Astrocyte (in vitro differentiated cells and primary cell): Measurements from ENCODE around the gene PRCD. TPM values are rescaled to one million over a fixed set of nuclear protein-coding genes. Genes with fewer than 3 reads are reported as not detected.

Experiments used
- DNase-seq: peaks from one replicate; pipeline ENCODE4 v3.0.0-alpha.2; 2010; ENCODE audit warnings: low read depth
- FAIRE-seq: peaks from 2 replicates; lab custom pipeline; 2011; peaks lifted over from hg19 to GRCh38; lab: Jason Lieb, UNC
- H2AFZ ChIP-seq: 2 replicates; pipeline ENCODE4 v1.6.0; 2012; ENCODE audit warnings: low read depth, low read length, inconsistent platforms
- H3K27ac ChIP-seq: 2 replicates; pipeline ENCODE4 v1.5.1; 2011; ENCODE audit warnings: low read depth, low read length, inconsistent platforms
- H3K27me3 ChIP-seq: 2 replicates; pipeline ENCODE4 v1.6.0; 2011; ENCODE audit warnings: low read length, inconsistent platforms; ENCODE audit not compliant: insufficient read depth
- H3K36me3 ChIP-seq: 2 replicates; pipeline ENCODE4 v1.5.1; 2011; ENCODE audit warnings: low read length, inconsistent platforms; ENCODE audit not compliant: insufficient read depth
- H3K4me1 ChIP-seq: 2 replicates; pipeline ENCODE4 v1.5.1; 2011; ENCODE audit warnings: low read length, inconsistent platforms; ENCODE audit not compliant: insufficient read depth
- H3K4me2 ChIP-seq: 2 replicates; pipeline ENCODE4 v1.6.0; 2012; ENCODE audit warnings: low read length, inconsistent platforms
- H3K4me3 ChIP-seq: 2 replicates; pipeline ENCODE4 v1.5.1; 2011; ENCODE audit warnings: low read depth, mild to moderate bottlenecking, low read length, inconsistent platforms; ENCODE audit not compliant: insufficient read depth
- H3K79me2 ChIP-seq: 2 replicates; pipeline ENCODE4 v1.6.0; 2012; ENCODE audit warnings: mild to moderate bottlenecking, low read length, inconsistent platforms; ENCODE audit not compliant: insufficient read depth
- H3K9ac ChIP-seq: 2 replicates; pipeline ENCODE4 v1.6.0; 2012; ENCODE audit warnings: mild to moderate bottlenecking, low read length, inconsistent platforms
- H3K9me3 ChIP-seq: 2 replicates; pipeline ENCODE4 v1.5.1; 2012; ENCODE audit warnings: low read depth, mild to moderate bottlenecking, low read length, inconsistent platforms; ENCODE audit not compliant: insufficient read depth
- H4K20me1 ChIP-seq: 2 replicates; pipeline ENCODE4 v1.6.0; 2012; ENCODE audit warnings: low read length, inconsistent platforms; ENCODE audit not compliant: insufficient read depth
- H3K27ac Mint-ChIP-seq: one replicate; pipeline ENCODE4 v1.8.0; 2021; ENCODE audit warnings: mild to moderate bottlenecking, mixed read lengths; ENCODE audit not compliant: unreplicated experiment
- H3K27me3 Mint-ChIP-seq: one replicate; pipeline ENCODE4 v1.8.0; 2021; ENCODE audit warnings: low read depth, mixed read lengths; ENCODE audit not compliant: unreplicated experiment
- H3K36me3 Mint-ChIP-seq: one replicate; pipeline ENCODE4 v1.8.0; 2021; ENCODE audit warnings: low read depth, mixed read lengths; ENCODE audit not compliant: unreplicated experiment
- H3K4me1 Mint-ChIP-seq: one replicate; pipeline ENCODE4 v1.8.0; 2021; ENCODE audit warnings: low read depth, mixed read lengths; ENCODE audit not compliant: unreplicated experiment
- H3K4me3 Mint-ChIP-seq: one replicate; pipeline ENCODE4 v1.8.0; 2021; ENCODE audit warnings: mild to moderate bottlenecking, moderate library complexity, mixed read lengths; ENCODE audit not compliant: unreplicated experiment
- H3K9me3 Mint-ChIP-seq: one replicate; pipeline ENCODE4 v1.8.0; 2021; ENCODE audit warnings: mild to moderate bottlenecking, mixed read lengths; ENCODE audit not compliant: unreplicated experiment
- CTCF ChIP-seq: IDR thresholded peaks from 2 replicates; pipeline ENCODE4 v1.5.1; 2011; ENCODE audit warnings: low read depth, mild to moderate bottlenecking, inconsistent platforms, low read length, moderate library complexity; ENCODE audit not compliant: insufficient read depth
- EZH2 ChIP-seq: IDR thresholded peaks from 2 replicates; pipeline ENCODE4 v1.6.1; 2012; ENCODE audit warnings: mild to moderate bottlenecking, low read length, inconsistent platforms; ENCODE audit not compliant: insufficient read depth
- total RNA-seq: library from RNA; stranded (reverse); gene quantifications from 2 replicates; pipeline ENCODE4 v1.2.1, GENCODE V29; 2021

Gene PRCD
- total RNA-seq, 1 donor from 2014 or later = 2.2 TPM

- Histone ChIP-seq H3K9ac (no peak overlapping the region), H3K4me2 (no peak overlapping the region), H3K79me2 (no peaks in the 10 kb centered on the region), H3K4me3 (no peak overlapping the region), H3K27me3 (peaks cover 20% of the 10 kb centered on the region), H3K9me3 (no peaks in the 10 kb centered on the region), H3K36me3 (no peaks in the 10 kb centered on the region), H2AFZ (no peak overlapping the region), H3K4me1 (peaks cover 17% of the 10 kb centered on the region), H3K27ac (no peak overlapping the region), H4K20me1 (peaks cover 6% of the 10 kb centered on the region)
- no peaks in the 10 kb centered on the region for H3K36me3 Mint-ChIP-seq
- peaks cover 21% of the 10 kb centered on the region for H3K4me1 Mint-ChIP-seq
- DNase-seq = no peak
- FAIRE-seq = no peak
- TF ChIP-seq EZH2 (no peak), CTCF (no peak)
- H3K27ac Mint-ChIP-seq = peak overlapping the region; percentile 10
- no peaks in the 10 kb centered on the region for H3K9me3 Mint-ChIP-seq
- H3K4me3 Mint-ChIP-seq = peak overlapping the region; percentile 77
- peaks cover 16% of the 10 kb centered on the region for H3K27me3 Mint-ChIP-seq
These were observed 788 bp upstream of the PRCD start for GRCh38 chr17:76538941-76539570.

GRCh38 chr17:76540381-76541300 lies 797 bp downstream of the PRCD start:
- Histone ChIP-seq H3K4me1 (peaks cover 33% of the 10 kb centered on the region), H3K9me3 (no peaks in the 10 kb centered on the region), H3K4me2 (peak overlapping the region; percentile 84), H3K4me3 (peak overlapping the region; percentile 47), H3K36me3 (no peaks in the 10 kb centered on the region), H3K27me3 (peaks cover 20% of the 10 kb centered on the region), H2AFZ (peak overlapping the region; percentile 90), H3K27ac (no peak overlapping the region), H4K20me1 (peaks cover 6% of the 10 kb centered on the region), H3K79me2 (no peaks in the 10 kb centered on the region), H3K9ac (peak overlapping the region; percentile 58)
- no peaks in the 10 kb centered on the region for H3K36me3 Mint-ChIP-seq
- peaks cover 20% of the 10 kb centered on the region for H3K27me3 Mint-ChIP-seq
- peaks cover 22% of the 10 kb centered on the region for H3K4me1 Mint-ChIP-seq
- H3K27ac Mint-ChIP-seq = no peak overlapping the region
- H3K9me3 Mint-ChIP-seq = no peaks in the 10 kb centered on the region
- no peak for TF ChIP-seq EZH2
- TF ChIP-seq CTCF = no peak
- DNase-seq (peak; percentile 90), FAIRE-seq (peak; percentile 34)
- no peak overlapping the region for H3K4me3 Mint-ChIP-seq
